Bone marrow (tissue), 2 donors: ENCODE results near the gene SIGLEC1.

Experiments used
- DNase-seq, 2 donors: peaks; one replicate each; lab custom pipeline; 2025; lab: John Stamatoyannopoulos, UW

The SIGLEC1 gene

GRCh38 chr20:3728876-3729275 is 16.5 kb upstream of the SIGLEC1 start:
- DNase-seq = no peak

GRCh38 chr20:3728354-3728753 is 16.0 kb upstream of the SIGLEC1 start:
- DNase-seq = no peak

GRCh38 chr20:3727401-3728021 is 15.1 kb upstream of the SIGLEC1 start:
- DNase-seq = no peak

GRCh38 chr20:3724356-3724755 is 12.0 kb upstream of the SIGLEC1 start:
- no peak for DNase-seq

- DNase-seq = no peak
Observed at GRCh38 chr20:3723284-3723683, 10.9 kb upstream of the SIGLEC1 start.

GRCh38 chr20:3721912-3722311 is 9.5 kb upstream of the SIGLEC1 start:
- DNase-seq = no peak

- no peak for DNase-seq
Observed at GRCh38 chr20:3720626-3721025, 8.2 kb upstream of the SIGLEC1 start.

- DNase-seq = no peak
Observed at GRCh38 chr20:3720068-3720467, 7.7 kb upstream of the SIGLEC1 start.

GRCh38 chr20:3719046-3719445 is 6.6 kb upstream of the SIGLEC1 start:
- DNase-seq = no peak

GRCh38 chr20:3716195-3716834 is 3.9 kb upstream of the SIGLEC1 start:
- peak in 1 of 2 donors; percentile 3 for DNase-seq

- DNase-seq = no peak
Observed at GRCh38 chr20:3714092-3714491, 1.7 kb upstream of the SIGLEC1 start.

- DNase-seq = no peak
Observed at GRCh38 chr20:3711484-3711941, 887 bp downstream of the SIGLEC1 start.

- DNase-seq = peak; percentile 41 to 52
Observed at GRCh38 chr20:3710703-3711483, 1.5 kb downstream of the SIGLEC1 start.

- DNase-seq = no peak
Observed at GRCh38 chr20:3710011-3710466, 2.4 kb downstream of the SIGLEC1 start.

- no peak for DNase-seq
Observed at GRCh38 chr20:3707508-3707899, 4.9 kb downstream of the SIGLEC1 start.

GRCh38 chr20:3706774-3707507 is 5.5 kb downstream of the SIGLEC1 start:
- DNase-seq = no peak

GRCh38 chr20:3705970-3706739 is 6.2 kb downstream of the SIGLEC1 start:
- no peak for DNase-seq

- no peak for DNase-seq
Observed at GRCh38 chr20:3705491-3705969, 6.9 kb downstream of the SIGLEC1 start.

GRCh38 chr20:3704087-3704486 is 8.3 kb downstream of the SIGLEC1 start:
- no peak for DNase-seq

GRCh38 chr20:3702611-3703391 is 9.6 kb downstream of the SIGLEC1 start:
- no peak for DNase-seq
